SK-N-SH treated with all-trans-retinoic acid at 6 μM for 48 hours (cell line): ENCODE data around the gene ATXN10.

Experiments used
- BACH2 ChIP-seq: fragments of 250-450 bp; sonication (Bioruptor Pico); IDR thresholded peaks from 2 replicates; pipeline ENCODE4 v1.9.0; 2021; ENCODE audit warnings: mild to moderate bottlenecking, borderline replicate concordance
- RARB ChIP-seq: fragments of 250-450 bp; sonication (Bioruptor Pico); IDR thresholded peaks from 2 replicates; pipeline ENCODE4 v1.8.0; 2021; ENCODE audit warnings: mild to moderate bottlenecking, moderate library complexity
- SNAI2 ChIP-seq: fragments of 250-450 bp; sonication (Bioruptor Pico); IDR thresholded peaks from 2 replicates; pipeline ENCODE4 v1.5.0; 2020; ENCODE audit warnings: mild to moderate bottlenecking, moderate library complexity
- TCF4 ChIP-seq: fragments of 250-450 bp; sonication (Bioruptor Pico); IDR thresholded peaks from 2 replicates; pipeline ENCODE4 v1.8.0; 2021; ENCODE audit warnings: mild to moderate bottlenecking, moderate library complexity, borderline replicate concordance
- ZC3H10 ChIP-seq: fragments of 250-450 bp; sonication (Bioruptor Pico); IDR thresholded peaks from 2 replicates; pipeline ENCODE4 v1.5.1; 2021; ENCODE audit warnings: mild to moderate bottlenecking, moderate library complexity
- ZNF70 ChIP-seq: fragments of 450-650 bp; formaldehyde crosslinking; IDR thresholded peaks from 2 replicates; pipeline ENCODE4 v1.5.0; 2020; ENCODE audit warnings: mild to moderate bottlenecking, moderate library complexity
- TF ChIP-seq, protein P1 (sequence below): fragments of 250-450 bp; sonication (Bioruptor Pico); IDR thresholded peaks from 2 replicates; pipeline ENCODE4 v1.8.0; 2020; ENCODE audit warnings: mild to moderate bottlenecking, moderate library complexity, borderline replicate concordance
- TF ChIP-seq, protein P2 (sequence below): fragments of 250-450 bp; sonication (Bioruptor Pico); IDR thresholded peaks from 2 replicates; pipeline ENCODE4 v1.5.0; 2020; ENCODE audit warnings: mild to moderate bottlenecking, moderate library complexity

DNA sequence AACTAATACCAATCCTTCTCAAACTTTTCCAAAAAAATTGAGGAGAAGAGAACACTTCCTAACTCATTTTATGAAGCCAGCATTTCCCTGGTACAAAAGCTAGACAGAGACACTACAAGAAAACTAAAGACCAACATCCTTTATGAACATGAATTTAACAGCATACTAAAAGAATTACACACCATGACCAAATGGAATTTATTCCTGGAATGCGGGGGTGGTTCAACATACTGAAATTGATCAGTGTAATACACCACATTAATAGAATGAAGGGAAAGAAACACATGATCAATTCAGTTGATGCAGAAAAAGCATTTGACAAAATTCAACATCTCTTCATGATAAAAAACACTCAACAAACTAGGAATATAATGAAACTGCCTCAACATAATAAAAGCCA lies 157.2 kb downstream of the ATXN10 start:
- TF ChIP-seq, protein P1, sequence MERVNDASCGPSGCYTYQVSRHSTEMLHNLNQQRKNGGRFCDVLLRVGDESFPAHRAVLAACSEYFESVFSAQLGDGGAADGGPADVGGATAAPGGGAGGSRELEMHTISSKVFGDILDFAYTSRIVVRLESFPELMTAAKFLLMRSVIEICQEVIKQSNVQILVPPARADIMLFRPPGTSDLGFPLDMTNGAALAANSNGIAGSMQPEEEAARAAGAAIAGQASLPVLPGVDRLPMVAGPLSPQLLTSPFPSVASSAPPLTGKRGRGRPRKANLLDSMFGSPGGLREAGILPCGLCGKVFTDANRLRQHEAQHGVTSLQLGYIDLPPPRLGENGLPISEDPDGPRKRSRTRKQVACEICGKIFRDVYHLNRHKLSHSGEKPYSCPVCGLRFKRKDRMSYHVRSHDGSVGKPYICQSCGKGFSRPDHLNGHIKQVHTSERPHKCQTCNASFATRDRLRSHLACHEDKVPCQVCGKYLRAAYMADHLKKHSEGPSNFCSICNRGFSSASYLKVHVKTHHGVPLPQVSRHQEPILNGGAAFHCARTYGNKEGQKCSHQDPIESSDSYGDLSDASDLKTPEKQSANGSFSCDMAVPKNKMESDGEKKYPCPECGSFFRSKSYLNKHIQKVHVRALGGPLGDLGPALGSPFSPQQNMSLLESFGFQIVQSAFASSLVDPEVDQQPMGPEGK (CRISPR knock-in tag) = no peak
- TF ChIP-seq ZNF70 (CRISPR knock-in tag) (no peak), TCF4 (CRISPR knock-in tag) (no peak), BACH2 (no peak), SNAI2 (CRISPR knock-in tag) (no peak), RARB (CRISPR knock-in tag) (no peak), ZC3H10 (CRISPR knock-in tag) (no peak)
- TF ChIP-seq, protein P2, sequence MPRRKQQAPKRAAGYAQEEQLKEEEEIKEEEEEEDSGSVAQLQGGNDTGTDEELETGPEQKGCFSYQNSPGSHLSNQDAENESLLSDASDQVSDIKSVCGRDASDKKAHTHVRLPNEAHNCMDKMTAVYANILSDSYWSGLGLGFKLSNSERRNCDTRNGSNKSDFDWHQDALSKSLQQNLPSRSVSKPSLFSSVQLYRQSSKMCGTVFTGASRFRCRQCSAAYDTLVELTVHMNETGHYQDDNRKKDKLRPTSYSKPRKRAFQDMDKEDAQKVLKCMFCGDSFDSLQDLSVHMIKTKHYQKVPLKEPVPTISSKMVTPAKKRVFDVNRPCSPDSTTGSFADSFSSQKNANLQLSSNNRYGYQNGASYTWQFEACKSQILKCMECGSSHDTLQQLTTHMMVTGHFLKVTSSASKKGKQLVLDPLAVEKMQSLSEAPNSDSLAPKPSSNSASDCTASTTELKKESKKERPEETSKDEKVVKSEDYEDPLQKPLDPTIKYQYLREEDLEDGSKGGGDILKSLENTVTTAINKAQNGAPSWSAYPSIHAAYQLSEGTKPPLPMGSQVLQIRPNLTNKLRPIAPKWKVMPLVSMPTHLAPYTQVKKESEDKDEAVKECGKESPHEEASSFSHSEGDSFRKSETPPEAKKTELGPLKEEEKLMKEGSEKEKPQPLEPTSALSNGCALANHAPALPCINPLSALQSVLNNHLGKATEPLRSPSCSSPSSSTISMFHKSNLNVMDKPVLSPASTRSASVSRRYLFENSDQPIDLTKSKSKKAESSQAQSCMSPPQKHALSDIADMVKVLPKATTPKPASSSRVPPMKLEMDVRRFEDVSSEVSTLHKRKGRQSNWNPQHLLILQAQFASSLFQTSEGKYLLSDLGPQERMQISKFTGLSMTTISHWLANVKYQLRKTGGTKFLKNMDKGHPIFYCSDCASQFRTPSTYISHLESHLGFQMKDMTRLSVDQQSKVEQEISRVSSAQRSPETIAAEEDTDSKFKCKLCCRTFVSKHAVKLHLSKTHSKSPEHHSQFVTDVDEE (CRISPR knock-in tag) = no peak
